IMR-90 (cell line): ENCODE measurements around the gene DCDC2. TPM values are rescaled to one million over a fixed set of nuclear protein-coding genes. Genes with fewer than 3 reads are reported as not detected.

ENCODE experiments used
- ATAC-seq: fragments of 200-7000 bp; cut with Tn5 transposase; 2 replicates; pipeline ENCODE4 v1.9.1; 2020; ENCODE audit warnings: low read depth, mild to moderate bottlenecking, moderate library complexity
- BruUV-seq: library from RNA; stranded (reverse); fragments of 400-500 nt; replicated peaks from 2 replicates; lab custom pipeline; 2021; lab: Mats Ljungman, UMichigan
- CTCF ChIA-PET: fragments of 300-600 bp; formaldehyde crosslinking; extraction: SDS; loops from one replicate; lab custom pipeline; 2021; ENCODE audit warnings: antibody characterized with exemption; lab: Yijun Ruan, JAX
- POLR2A ChIA-PET: fragments of 300-600 bp; sonication (Branson Sonifier 250); formaldehyde crosslinking; loops from one replicate; lab custom pipeline; 2022; ENCODE audit warnings: antibody characterized with exemption; ENCODE audit not compliant: unreplicated experiment; lab: Charles Lee
- DNase-seq: peaks from one replicate; pipeline ENCODE4 v3.0.0; 2013
- H2AFZ ChIP-seq: replicated peaks from 2 replicates; pipeline ENCODE3; 2013; ENCODE audit warnings: low read length, mild to moderate bottlenecking; ENCODE audit not compliant: poor library complexity
- H2AK5ac ChIP-seq: 2 replicates; pipeline ENCODE4 v1.6.1; 2013; ENCODE audit warnings: low read depth, low read length, inconsistent platforms
- H2AK9ac ChIP-seq: replicated peaks from 2 replicates; pipeline ENCODE3; 2013; ENCODE audit warnings: mild to moderate bottlenecking, low read depth, low read length, moderate library complexity; ENCODE audit not compliant: poor library complexity
- H2BK120ac ChIP-seq: 2 replicates; pipeline ENCODE4 v1.6.1; 2013; ENCODE audit warnings: low read depth, low read length, inconsistent platforms
- H2BK15ac ChIP-seq: 3 replicates; pipeline ENCODE4 v1.6.1; 2013; ENCODE audit warnings: low read depth, low read length, inconsistent platforms
- H2BK20ac ChIP-seq: 2 replicates; pipeline ENCODE4 v1.6.1; 2013; ENCODE audit warnings: low read depth, mild to moderate bottlenecking, inconsistent platforms, low read length, moderate library complexity
- H2BK5ac ChIP-seq: 2 replicates; pipeline ENCODE4 v1.6.1; 2013; ENCODE audit warnings: mild to moderate bottlenecking, low read depth, low read length, inconsistent platforms; ENCODE audit not compliant: poor library complexity, severe bottlenecking
- H3K14ac ChIP-seq: replicated peaks from 2 replicates; pipeline ENCODE4 v1.6.1; 2013; ENCODE audit warnings: low read depth, low read length, inconsistent platforms
- H3K18ac ChIP-seq: 2 replicates; pipeline ENCODE4 v1.6.1; 2013; ENCODE audit warnings: low read depth, low read length, control low read depth
- H3K23ac ChIP-seq: 2 replicates; pipeline ENCODE4 v1.6.1; 2013; ENCODE audit warnings: low read depth, low read length, inconsistent platforms
- H3K27ac ChIP-seq: 2 replicates; pipeline ENCODE4 v1.5.1; 2013; ENCODE audit warnings: mild to moderate bottlenecking, control low read depth, low read length; ENCODE audit not compliant: insufficient read depth
- H3K27me3 ChIP-seq: 2 replicates; pipeline ENCODE4 v1.6.1; 2013; ENCODE audit warnings: low read length; ENCODE audit not compliant: control insufficient read depth, insufficient read depth
- H3K36me3 ChIP-seq: 2 replicates; pipeline ENCODE4 v1.6.1; 2013; ENCODE audit warnings: low read length, mixed read lengths; ENCODE audit not compliant: control insufficient read depth, insufficient read depth
- H3K4ac ChIP-seq: 2 replicates; pipeline ENCODE4 v1.6.1; 2013; ENCODE audit warnings: low read depth, low read length, inconsistent platforms
- H3K4me1 ChIP-seq: 2 replicates; pipeline ENCODE4 v1.6.1; 2013; ENCODE audit warnings: low read length, mixed read lengths; ENCODE audit not compliant: control insufficient read depth, insufficient read depth
- H3K4me2 ChIP-seq: 2 replicates; pipeline ENCODE4 v1.6.1; 2013; ENCODE audit warnings: low read depth, mild to moderate bottlenecking, control low read depth, low read length, moderate library complexity
- H3K4me3 ChIP-seq: 2 replicates; pipeline ENCODE4 v1.5.1; 2013; ENCODE audit warnings: low read depth, mild to moderate bottlenecking, control low read depth, low read length, moderate library complexity; ENCODE audit not compliant: insufficient read depth
- H3K56ac ChIP-seq: 2 replicates; pipeline ENCODE4 v1.6.1; 2013; ENCODE audit warnings: low read length, inconsistent platforms; ENCODE audit not compliant: insufficient read depth; ENCODE audit errors: extremely low read depth
- H3K79me1 ChIP-seq, 2 experiments: 2 replicates each; pipeline ENCODE4 v1.6.1; 2013; ENCODE audit warnings: low read length in 2 of 2, inconsistent platforms in 1 of 2, low read depth in 1 of 2
- H3K9ac ChIP-seq: 2 replicates; pipeline ENCODE4 v1.6.1; 2013; ENCODE audit warnings: low read depth, low read length, control low read depth
- H3K9me1 ChIP-seq: 2 replicates; pipeline ENCODE4 v1.6.1; 2013; ENCODE audit warnings: low read length, inconsistent platforms; ENCODE audit not compliant: insufficient read depth
- H3K9me3 ChIP-seq: 2 replicates; pipeline ENCODE4 v1.6.1; 2013; ENCODE audit warnings: low read length; ENCODE audit not compliant: control insufficient read depth, insufficient read depth
- H4K20me1 ChIP-seq: 2 replicates; pipeline ENCODE4 v1.6.1; 2013; ENCODE audit warnings: low read length, inconsistent platforms; ENCODE audit not compliant: insufficient read depth
- H4K5ac ChIP-seq: 2 replicates; pipeline ENCODE4 v1.6.1; 2013; ENCODE audit warnings: mild to moderate bottlenecking, low read depth, low read length, control low read depth
- H4K8ac ChIP-seq, 2 experiments: 2 replicates each; pipeline ENCODE4 v1.6.1; 2013; ENCODE audit warnings: low read depth in 2 of 2, low read length in 2 of 2, control low read depth in 1 of 2, inconsistent platforms in 1 of 2
- H4K91ac ChIP-seq: 2 replicates; pipeline ENCODE4 v1.6.1; 2013; ENCODE audit warnings: low read depth, low read length, inconsistent platforms; ENCODE audit not compliant: insufficient read depth
- CEBPB ChIP-seq: IDR thresholded peaks from 2 replicates; pipeline ENCODE4 v1.6.1; 2012; ENCODE audit warnings: low read depth, low read length, improper control_type of control experiment
- CHD1 ChIP-seq: IDR thresholded peaks from 2 replicates; pipeline ENCODE4 v1.6.1; 2012; ENCODE audit warnings: low read depth, low read length, improper control_type of control experiment
- FOS ChIP-seq: fragments of 150-350 bp; IDR thresholded peaks from 2 replicates; pipeline ENCODE4 v1.6.1; 2016; ENCODE audit warnings: low read depth, low read length
- MAFK ChIP-seq: IDR thresholded peaks from 2 replicates; pipeline ENCODE4 v1.6.1; 2012; ENCODE audit warnings: low read depth, low read length, improper control_type of control experiment
- MXI1 ChIP-seq: IDR thresholded peaks from 2 replicates; pipeline ENCODE4 v1.6.1; 2012; ENCODE audit warnings: low read depth, mild to moderate bottlenecking, low read length, moderate library complexity, borderline replicate concordance
- NFE2L2 ChIP-seq: fragments of 150-350 bp; IDR thresholded peaks from 2 replicates; pipeline ENCODE4 v1.6.1; 2016; ENCODE audit warnings: low read depth, mild to moderate bottlenecking, low read length
- POLR2A ChIP-seq: IDR thresholded peaks from 2 replicates; pipeline ENCODE4 v1.6.1; 2012; ENCODE audit warnings: mild to moderate bottlenecking, low read depth, low read length
- RCOR1 ChIP-seq: IDR thresholded peaks from 2 replicates; pipeline ENCODE4 v1.6.1; 2012; ENCODE audit warnings: mild to moderate bottlenecking, low read length, improper control_type of control experiment; ENCODE audit not compliant: insufficient replicate concordance
- RFX5 ChIP-seq: IDR thresholded peaks from 2 replicates; pipeline ENCODE4 v1.8.0; 2012; ENCODE audit warnings: low read depth, mild to moderate bottlenecking, low read length, moderate library complexity
- WGBS, 2 experiments: methylation state at CpG; one replicate each; pipeline versions ENCODE4 v1.1.5 to v1.1.7; 2013; ENCODE audit warnings: missing lambda C conversion rate in 2 of 2; ENCODE audit not compliant: insufficient read length in 1 of 2; ENCODE audit errors: extremely low coverage in 2 of 2; 5-methylcytosine and 5-hydroxymethylcytosine counted together
- dilution Hi-C: fragments of 300-500 bp; cut with HindIII; formaldehyde crosslinking; loops from one replicate; pipeline ENCODE4 v1.14.3; 2018; ENCODE audit warnings: low sequenced_read_pairs; ENCODE audit not compliant: unreplicated experiment
- in situ Hi-C: fragments of 300-500 bp; cut with MboI; formaldehyde crosslinking; loops from 3 replicates; pipeline ENCODE4 v1.14.3; 2019; ENCODE audit warnings: low sequenced_read_pairs, inconsistent platforms, mixed read lengths
- intact Hi-C: fragments of 100-400 bp; cut with micrococcal nuclease; formaldehyde crosslinking; loops from 2 replicates; pipeline ENCODE4 v1.10.0; 2022
- polyA plus RNA-seq, 3 experiments: library from polyadenylated mRNA; depleted of rRNA; stranded (reverse); fragments of >200 nt; gene quantifications; 2 replicates each; pipeline ENCODE4 v1.2.3, GENCODE V29; 2012; ENCODE audit warnings: low replicate concordance in 1 of 3
- total RNA-seq: library from RNA; depleted of rRNA; stranded (reverse); fragments of >200 nt; gene quantifications from 2 replicates; pipeline ENCODE4 v1.2.3, GENCODE V29; 2012
- TF ChIP-seq, protein P1 (sequence below): conservative IDR thresholded peaks from 2 replicates; pipeline ENCODE4 v1.5.1; 2012; ENCODE audit warnings: mild to moderate bottlenecking, low read depth, low read length, improper control_type of control experiment
- TF ChIP-seq, protein P2 (sequence below): fragments of 150-350 bp; IDR thresholded peaks from 2 replicates; pipeline ENCODE4 v1.6.1; 2016; ENCODE audit warnings: low read depth, mild to moderate bottlenecking, low read length, moderate library complexity, borderline replicate concordance
- TF ChIP-seq, protein P3 (sequence below): fragments of 150-350 bp; IDR thresholded peaks from 2 replicates; pipeline ENCODE4 v1.6.1; 2017; ENCODE audit warnings: mild to moderate bottlenecking, antibody characterized with exemption, low read length, low read depth

Gene DCDC2
- total and polyA plus RNA-seq, 2 of the 4 experiments (the other 2 are of a cell fraction): not detected

DNA sequence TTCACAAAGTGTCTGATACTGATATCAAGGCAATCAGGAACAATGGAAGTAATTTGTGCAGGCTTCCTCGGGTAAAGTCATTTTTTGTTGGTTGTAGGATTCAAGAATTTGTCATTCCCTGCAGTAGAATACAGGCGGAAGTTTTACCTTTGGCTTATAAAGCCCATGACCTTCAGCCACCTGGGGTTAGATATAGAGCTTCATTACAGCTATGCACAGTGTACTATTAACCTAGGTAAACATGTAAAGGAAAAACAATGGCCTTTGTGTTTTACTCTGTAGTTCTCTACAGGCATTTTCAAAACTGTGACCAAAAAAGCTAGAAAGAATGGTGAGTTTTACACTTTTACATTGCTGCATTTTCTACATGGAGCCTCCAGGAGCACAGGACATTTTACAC lies 116.9 kb downstream of the DCDC2 start:
- H3K18ac ChIP-seq: no peak overlapping the region
- dilution Hi-C loops: no loop called here
- no peak overlapping the region for H2AFZ ChIP-seq
- ATAC-seq (no peak), DNase-seq (no peak)
- H4K20me1 ChIP-seq: no peaks in the 10 kb centered on the region
- H2AK9ac ChIP-seq: no peak overlapping the region
- no TSS peak for BruUV-seq
- no peak overlapping the region for H3K4me3 ChIP-seq
- H3K14ac ChIP-seq: no peak overlapping the region
- H3K4me2 ChIP-seq: no peak overlapping the region
- no peak overlapping the region for H3K23ac ChIP-seq
- H3K9me3 ChIP-seq: peaks cover 4% of the 10 kb centered on the region; the same call in 1 of the 2 replicates
- H3K79me1 ChIP-seq: no peaks in the 10 kb centered on the region
- in situ Hi-C loops: no loop called here
- no peaks in the 10 kb centered on the region for H3K9me1 ChIP-seq
- H4K8ac ChIP-seq: no peak overlapping the region
- intact Hi-C loops: no loop called here
- ChIA-PET CTCF (no interaction called here), POLR2A (no interaction called here)
- WGBS, 2 experiments: no CpG with 5 or more reads among the region's 2 CpGs
- no peak overlapping the region for H3K9ac ChIP-seq
- H3K4me1 ChIP-seq: no peaks in the 10 kb centered on the region
- no peak overlapping the region for H4K91ac ChIP-seq
- H2BK20ac ChIP-seq: no peak overlapping the region
- no peak overlapping the region for H2BK15ac ChIP-seq
- TF ChIP-seq POLR2A (no peak), CEBPB (no peak), FOS (no peak), RFX5 (no peak), RCOR1 (no peak), MAFK (no peak), NFE2L2 (no peak), CHD1 (no peak), MXI1 (no peak)
- TF ChIP-seq, protein P1, sequence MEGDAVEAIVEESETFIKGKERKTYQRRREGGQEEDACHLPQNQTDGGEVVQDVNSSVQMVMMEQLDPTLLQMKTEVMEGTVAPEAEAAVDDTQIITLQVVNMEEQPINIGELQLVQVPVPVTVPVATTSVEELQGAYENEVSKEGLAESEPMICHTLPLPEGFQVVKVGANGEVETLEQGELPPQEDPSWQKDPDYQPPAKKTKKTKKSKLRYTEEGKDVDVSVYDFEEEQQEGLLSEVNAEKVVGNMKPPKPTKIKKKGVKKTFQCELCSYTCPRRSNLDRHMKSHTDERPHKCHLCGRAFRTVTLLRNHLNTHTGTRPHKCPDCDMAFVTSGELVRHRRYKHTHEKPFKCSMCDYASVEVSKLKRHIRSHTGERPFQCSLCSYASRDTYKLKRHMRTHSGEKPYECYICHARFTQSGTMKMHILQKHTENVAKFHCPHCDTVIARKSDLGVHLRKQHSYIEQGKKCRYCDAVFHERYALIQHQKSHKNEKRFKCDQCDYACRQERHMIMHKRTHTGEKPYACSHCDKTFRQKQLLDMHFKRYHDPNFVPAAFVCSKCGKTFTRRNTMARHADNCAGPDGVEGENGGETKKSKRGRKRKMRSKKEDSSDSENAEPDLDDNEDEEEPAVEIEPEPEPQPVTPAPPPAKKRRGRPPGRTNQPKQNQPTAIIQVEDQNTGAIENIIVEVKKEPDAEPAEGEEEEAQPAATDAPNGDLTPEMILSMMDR: no peak
- TF ChIP-seq, protein P2, sequence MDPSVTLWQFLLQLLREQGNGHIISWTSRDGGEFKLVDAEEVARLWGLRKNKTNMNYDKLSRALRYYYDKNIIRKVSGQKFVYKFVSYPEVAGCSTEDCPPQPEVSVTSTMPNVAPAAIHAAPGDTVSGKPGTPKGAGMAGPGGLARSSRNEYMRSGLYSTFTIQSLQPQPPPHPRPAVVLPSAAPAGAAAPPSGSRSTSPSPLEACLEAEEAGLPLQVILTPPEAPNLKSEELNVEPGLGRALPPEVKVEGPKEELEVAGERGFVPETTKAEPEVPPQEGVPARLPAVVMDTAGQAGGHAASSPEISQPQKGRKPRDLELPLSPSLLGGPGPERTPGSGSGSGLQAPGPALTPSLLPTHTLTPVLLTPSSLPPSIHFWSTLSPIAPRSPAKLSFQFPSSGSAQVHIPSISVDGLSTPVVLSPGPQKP: no peak
- TF ChIP-seq, protein P3, sequence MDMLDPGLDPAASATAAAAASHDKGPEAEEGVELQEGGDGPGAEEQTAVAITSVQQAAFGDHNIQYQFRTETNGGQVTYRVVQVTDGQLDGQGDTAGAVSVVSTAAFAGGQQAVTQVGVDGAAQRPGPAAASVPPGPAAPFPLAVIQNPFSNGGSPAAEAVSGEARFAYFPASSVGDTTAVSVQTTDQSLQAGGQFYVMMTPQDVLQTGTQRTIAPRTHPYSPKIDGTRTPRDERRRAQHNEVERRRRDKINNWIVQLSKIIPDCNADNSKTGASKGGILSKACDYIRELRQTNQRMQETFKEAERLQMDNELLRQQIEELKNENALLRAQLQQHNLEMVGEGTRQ: no peak
- no peak overlapping the region for H3K56ac ChIP-seq
- no peak overlapping the region for H2BK5ac ChIP-seq
- no peak overlapping the region for H3K4ac ChIP-seq
- no peaks in the 10 kb centered on the region for H3K36me3 ChIP-seq
- H4K5ac ChIP-seq: no peak overlapping the region
- H3K27me3 ChIP-seq: no peaks in the 10 kb centered on the region
- no peak overlapping the region for H2BK120ac ChIP-seq
- H3K27ac ChIP-seq: no peak overlapping the region
- H2AK5ac ChIP-seq: no peak overlapping the region
